Activated CD8-positive, alpha-beta T cell treated with anti-CD3 and anti-CD28 coated beads for 36 hours (primary cell): ENCODE data around the gene ELF3. TPM values are rescaled to one million over a fixed set of nuclear protein-coding genes. Genes with fewer than 3 reads are reported as not detected.

ENCODE experiments used
- ATAC-seq: fragments of 200-7000 bp; cut with Tn5 transposase; one replicate; pipeline ENCODE4 v1.10.0; 2021; ENCODE audit warnings: mild to moderate bottlenecking, moderate library complexity
- CTCF ChIA-PET: fragments of 350-600 bp; sonication (Branson Sonifier 250); formaldehyde crosslinking; loops from one replicate; lab custom pipeline; 2021; ENCODE audit warnings: antibody characterized with exemption; lab: Charles Lee
- POLR2A ChIA-PET: fragments of 350-600 bp; sonication (Branson Sonifier 250); formaldehyde crosslinking; loops from one replicate; lab custom pipeline; 2021; ENCODE audit warnings: antibody characterized with exemption; lab: Charles Lee
- DNase-seq: peaks from one replicate; pipeline ENCODE4 v3.0.0-alpha.2; 2020
- H3K27ac Mint-ChIP-seq: one replicate; pipeline ENCODE4 v1.8.0; 2021; ENCODE audit warnings: mild to moderate bottlenecking, mixed read lengths
- H3K27me3 Mint-ChIP-seq: one replicate; pipeline ENCODE4 v1.8.0; 2021; ENCODE audit warnings: mixed read lengths
- H3K36me3 Mint-ChIP-seq: one replicate; pipeline ENCODE4 v1.8.0; 2021; ENCODE audit warnings: low read depth, mixed read lengths
- H3K4me1 Mint-ChIP-seq: one replicate; pipeline ENCODE4 v1.8.0; 2021; ENCODE audit warnings: low read depth, mixed read lengths
- H3K4me3 Mint-ChIP-seq: one replicate; pipeline ENCODE4 v1.8.0; 2021; ENCODE audit warnings: mild to moderate bottlenecking, moderate library complexity, mixed read lengths
- H3K9me3 Mint-ChIP-seq: one replicate; pipeline ENCODE4 v1.8.0; 2021; ENCODE audit warnings: mixed read lengths
- intact Hi-C: fragments of 100-400 bp; cut with micrococcal nuclease; formaldehyde crosslinking; loops from one replicate; pipeline ENCODE4 v1.10.0; 2022
- total RNA-seq, 2 experiments: library from RNA; stranded (reverse); gene quantifications; one replicate each; pipeline ENCODE4 v1.2.3, GENCODE V29; 2021
- TF ChIP-seq, protein P1 (sequence below): fragments of 200-600 bp; IDR thresholded peaks from one replicate; pipeline ENCODE4 v1.8.0; 2022; ENCODE audit warnings: antibody characterized with exemption, mild to moderate bottlenecking

Gene ELF3
- total RNA-seq, 2 experiments from 2014 or later, result 0.25 to 0.27 TPM

DNA sequence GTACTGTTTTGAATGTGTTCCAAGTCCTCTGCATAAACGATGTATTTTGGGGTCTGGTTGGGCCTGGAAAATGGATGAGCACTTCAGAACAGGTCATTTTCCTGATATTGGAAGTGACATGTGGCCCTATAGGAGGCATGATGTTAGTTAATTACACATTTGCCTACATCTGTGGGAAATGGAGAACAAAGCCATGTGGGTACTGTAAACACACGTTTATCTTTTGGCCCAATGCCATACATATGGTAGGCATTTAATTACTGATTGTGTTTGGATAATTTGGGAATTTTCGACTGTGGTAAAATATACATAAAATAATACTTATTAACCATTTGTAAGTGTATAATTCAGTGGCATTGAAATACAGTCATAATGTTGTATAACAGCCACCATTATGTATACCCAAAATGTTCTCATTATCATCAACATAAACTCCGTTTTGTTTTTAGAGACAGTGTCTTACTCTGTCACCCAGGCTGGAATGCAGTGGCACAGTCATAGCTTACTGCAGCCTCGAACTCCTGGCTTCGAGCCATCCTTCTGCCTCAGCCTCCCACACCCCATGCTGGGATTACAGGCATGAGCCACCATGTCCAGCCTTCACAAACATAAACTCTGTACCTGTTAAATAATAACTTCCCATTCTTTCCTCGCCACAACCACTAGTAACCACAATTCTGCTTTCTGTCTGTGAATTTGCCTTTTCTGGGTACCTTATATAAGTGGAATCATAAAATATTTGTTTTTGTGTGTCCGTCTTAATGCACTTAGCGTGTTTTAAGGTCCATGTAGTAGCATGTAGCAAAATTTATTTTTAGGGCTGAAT is 39.8 kb upstream of the ELF3 start:
- DNase-seq, result no peak
- no peak for ATAC-seq
- ChIA-PET POLR2A (interaction anchor here (2.6 kb wide), 1 partner anchor 10 kb away, joined by 9 read pairs; no protein-coding TSS in a partner anchor), CTCF (interaction anchor here (0.9 to 5.4 kb wide), 5 partner anchors 13 to 84 kb away, joined by 3 to 130 read pairs (median 6); no protein-coding TSS in a partner anchor)
- Mint-ChIP-seq H3K4me3 (no peak overlapping the region), H3K27me3 (no peaks in the 10 kb centered on the region), H3K27ac (no peak overlapping the region), H3K36me3 (peaks cover 34% of the 10 kb centered on the region), H3K4me1 (no peaks in the 10 kb centered on the region), H3K9me3 (no peaks in the 10 kb centered on the region)
- TF ChIP-seq, protein P1, sequence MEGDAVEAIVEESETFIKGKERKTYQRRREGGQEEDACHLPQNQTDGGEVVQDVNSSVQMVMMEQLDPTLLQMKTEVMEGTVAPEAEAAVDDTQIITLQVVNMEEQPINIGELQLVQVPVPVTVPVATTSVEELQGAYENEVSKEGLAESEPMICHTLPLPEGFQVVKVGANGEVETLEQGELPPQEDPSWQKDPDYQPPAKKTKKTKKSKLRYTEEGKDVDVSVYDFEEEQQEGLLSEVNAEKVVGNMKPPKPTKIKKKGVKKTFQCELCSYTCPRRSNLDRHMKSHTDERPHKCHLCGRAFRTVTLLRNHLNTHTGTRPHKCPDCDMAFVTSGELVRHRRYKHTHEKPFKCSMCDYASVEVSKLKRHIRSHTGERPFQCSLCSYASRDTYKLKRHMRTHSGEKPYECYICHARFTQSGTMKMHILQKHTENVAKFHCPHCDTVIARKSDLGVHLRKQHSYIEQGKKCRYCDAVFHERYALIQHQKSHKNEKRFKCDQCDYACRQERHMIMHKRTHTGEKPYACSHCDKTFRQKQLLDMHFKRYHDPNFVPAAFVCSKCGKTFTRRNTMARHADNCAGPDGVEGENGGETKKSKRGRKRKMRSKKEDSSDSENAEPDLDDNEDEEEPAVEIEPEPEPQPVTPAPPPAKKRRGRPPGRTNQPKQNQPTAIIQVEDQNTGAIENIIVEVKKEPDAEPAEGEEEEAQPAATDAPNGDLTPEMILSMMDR, result no peak
- intact Hi-C loops, result no loop called here

DNA sequence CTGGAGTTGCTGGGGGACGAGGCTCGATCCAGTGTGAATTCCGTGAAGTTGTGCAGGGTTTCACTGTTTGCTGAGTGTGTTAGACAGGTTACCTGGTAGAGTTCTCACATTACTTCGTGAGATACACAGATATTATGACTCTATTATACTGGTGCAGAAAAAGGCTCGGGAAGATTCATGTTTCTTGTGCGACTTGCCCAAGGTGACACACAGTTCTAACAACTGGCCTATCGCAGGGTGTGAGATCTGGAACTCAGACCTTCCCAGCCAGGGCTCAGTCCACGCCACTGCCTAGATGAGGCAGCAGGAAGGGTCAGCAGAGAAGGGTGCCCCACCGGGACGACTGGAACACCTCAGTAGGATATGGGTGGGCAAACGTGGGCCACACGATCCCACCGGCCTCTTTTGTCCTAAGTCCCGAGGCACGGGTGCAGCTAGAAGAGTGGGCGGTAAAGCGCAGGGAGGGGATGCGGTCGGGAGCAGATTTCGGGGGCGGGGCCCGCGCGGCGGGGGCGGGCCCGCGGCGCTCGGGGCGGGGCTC is 28.2 kb upstream of the ELF3 start:
- peaks cover 22% of the 10 kb centered on the region for H3K4me1 Mint-ChIP-seq
- POLR2A ChIA-PET, result interaction anchor here (0.8 to 1.2 kb wide), 9 partner anchors 9 to 165 kb away, joined by 3 to 5 read pairs (median 3); partner anchors contain the start of genes IPO9 and TIMM17A
- H3K9me3 Mint-ChIP-seq, result no peaks in the 10 kb centered on the region
- ATAC-seq, result peak; percentile 84
- H3K4me3 Mint-ChIP-seq, result peak overlapping the region; percentile 92
- CTCF ChIA-PET, result interaction anchor here (2.1 to 6.4 kb wide), 3 partner anchors 9 to 86 kb away, joined by 10 to 34 read pairs (median 31); no protein-coding TSS in a partner anchor
- peak; percentile 73 for DNase-seq
- TF ChIP-seq, protein P1, result no peak
- peaks cover 4% of the 10 kb centered on the region for H3K36me3 Mint-ChIP-seq
- no peaks in the 10 kb centered on the region for H3K27me3 Mint-ChIP-seq
- H3K27ac Mint-ChIP-seq, result peak overlapping the region; percentile 83
- intact Hi-C loops, result no loop called here

DNA sequence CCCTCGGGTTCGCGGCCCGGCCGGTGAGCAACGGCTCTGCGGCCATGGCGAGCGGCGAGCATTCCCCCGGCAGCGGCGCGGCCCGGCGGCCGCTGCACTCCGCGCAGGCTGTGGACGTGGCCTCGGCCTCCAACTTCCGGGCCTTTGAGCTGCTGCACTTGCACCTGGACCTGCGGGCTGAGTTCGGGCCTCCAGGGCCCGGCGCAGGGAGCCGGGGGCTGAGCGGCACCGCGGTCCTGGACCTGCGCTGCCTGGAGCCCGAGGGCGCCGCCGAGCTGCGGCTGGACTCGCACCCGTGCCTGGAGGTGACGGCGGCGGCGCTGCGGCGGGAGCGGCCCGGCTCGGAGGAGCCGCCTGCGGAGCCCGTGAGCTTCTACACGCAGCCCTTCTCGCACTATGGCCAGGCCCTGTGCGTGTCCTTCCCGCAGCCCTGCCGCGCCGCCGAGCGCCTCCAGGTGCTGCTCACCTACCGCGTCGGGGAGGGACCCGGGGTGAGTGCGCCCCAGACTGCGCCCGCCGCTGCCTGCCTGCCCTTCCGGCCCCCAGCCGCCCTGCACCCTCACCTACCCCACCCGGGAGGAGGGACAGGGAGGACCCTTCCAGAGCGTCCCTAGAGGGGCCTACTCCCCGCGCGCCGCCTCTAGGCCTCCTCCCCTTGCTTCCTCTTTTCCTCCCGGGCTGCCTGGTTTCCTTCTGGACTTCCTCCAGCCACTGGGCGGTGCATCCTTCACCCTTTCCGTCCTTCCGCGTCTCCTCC is 27.6 kb upstream of the ELF3 start, which contains the start of gene RNPEP:
Gene RNPEP (plus strand): TSS at position 26 of the 757 bp plus-strand sequence. CDS start 19 bp downstream, at position 45.
- Mint-ChIP-seq H3K4me1 (peaks cover 22% of the 10 kb centered on the region), H3K4me3 (peak within 1 kb of the TSS; percentile 92), H3K27me3 (no peaks in the 10 kb centered on the region), H3K36me3 (peaks cover 4% of the 10 kb centered on the region), H3K9me3 (no peaks in the 10 kb centered on the region), H3K27ac (peak within 1 kb of the TSS; percentile 87)
- ChIA-PET POLR2A (interaction anchor here (0.8 to 1.4 kb wide), 9 partner anchors 9 to 165 kb away, joined by 3 to 5 read pairs (median 3); partner anchors contain the start of genes IPO9 and TIMM17A), CTCF (interaction anchor here (2.1 to 6.4 kb wide), 3 partner anchors 10 to 87 kb away, joined by 10 to 34 read pairs (median 31); no protein-coding TSS in a partner anchor)
- intact Hi-C loops, result no loop called here
- TF ChIP-seq, protein P1, result no peak
- DNase-seq (peak; percentile 65), ATAC-seq (peak; percentile 82)

DNA sequence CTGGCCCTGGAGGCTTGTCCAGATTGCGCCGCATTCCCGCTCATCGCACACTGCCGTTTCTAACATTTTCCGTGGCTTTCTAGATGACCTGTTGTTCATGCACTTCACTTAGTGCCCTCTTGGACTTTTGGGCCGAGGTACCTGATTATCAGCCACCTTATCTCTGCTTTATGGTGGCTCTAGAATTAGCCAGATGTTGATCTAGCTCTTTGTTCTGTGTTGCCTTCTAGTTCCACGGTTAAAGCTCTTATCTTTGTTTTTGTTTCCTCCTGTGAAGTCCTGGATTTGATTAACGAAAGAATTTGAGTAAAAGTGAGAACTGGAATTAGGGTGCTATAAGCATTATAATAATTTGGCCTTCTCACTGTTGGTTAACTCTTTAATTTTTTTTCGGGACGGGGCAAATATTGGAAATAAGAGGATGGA is 27.0 kb upstream of the ELF3 start:
- Mint-ChIP-seq H3K36me3 (peaks cover 4% of the 10 kb centered on the region), H3K27me3 (no peaks in the 10 kb centered on the region), H3K27ac (peak overlapping the region; percentile 87), H3K9me3 (no peaks in the 10 kb centered on the region), H3K4me3 (peak overlapping the region; percentile 92), H3K4me1 (peaks cover 22% of the 10 kb centered on the region)
- intact Hi-C loops, result no loop called here
- DNase-seq (no peak), ATAC-seq (no peak)
- ChIA-PET POLR2A (interaction anchor here (0.9 to 1.4 kb wide), 5 partner anchors 10 to 110 kb away, joined by 3 to 5 read pairs (median 3); partner anchors contain the start of gene TIMM17A), CTCF (interaction anchor here (2.1 to 6.4 kb wide), 3 partner anchors 10 to 88 kb away, joined by 10 to 34 read pairs (median 31); no protein-coding TSS in a partner anchor)
- TF ChIP-seq, protein P1, result no peak
